GM23338 (cell line): ENCODE data around the gene FUBP1.

Experiments
- CREB1 ChIP-seq: fragments of 250-450 bp; sonication (Bioruptor Pico); IDR thresholded peaks from 2 replicates; pipeline ENCODE4 v1.5.0; 2020; ENCODE audit warnings: low read depth, mild to moderate bottlenecking, moderate library complexity
- CTCF ChIP-seq, 2 experiments: fragments of 200-600 bp in 1 of 2; sonication (generic) in 1 of 2; conservative IDR thresholded peaks; 2 replicates each; pipeline versions ENCODE4 v1.5.1 to v1.6.1; 2016 to 2017; ENCODE audit warnings: antibody characterized with exemption in 2 of 2, low read depth in 2 of 2, mild to moderate bottlenecking in 2 of 2, moderate library complexity in 1 of 2
- EZH2 ChIP-seq: fragments of 200-600 bp; sonication (generic); IDR thresholded peaks from one replicate; pipeline ENCODE4 v1.8.0; 2017; ENCODE audit warnings: antibody characterized with exemption, mild to moderate bottlenecking, low read depth; ENCODE audit not compliant: unreplicated experiment
- EZH2phosphoT487 ChIP-seq: fragments of 200-600 bp; sonication (generic); IDR thresholded peaks from one replicate; pipeline ENCODE4 v1.8.1; 2018; ENCODE audit warnings: antibody characterized with exemption; ENCODE audit not compliant: unreplicated experiment
- POLR2AphosphoS5 ChIP-seq: IDR thresholded peaks from 2 replicates; pipeline ENCODE4 v1.6.1; 2016; ENCODE audit warnings: antibody characterized with exemption, low read depth
- TF ChIP-seq, protein P1 (sequence below): IDR thresholded peaks from 2 replicates; pipeline ENCODE4 v1.6.1; 2016; ENCODE audit warnings: antibody characterized with exemption

GRCh38 chr1:77905603-77906002, 73.3 kb downstream of the FUBP1 start:
- TF ChIP-seq EZH2 (no peak), CTCF (conservative IDR thresholded peaks at IDR 0.05; ENCODE audit: low read depth in 2 of 2) (no peak), POLR2AphosphoS5 (no peak), CREB1 (CRISPR knock-in tag) (no peak), EZH2phosphoT487 (no peak)
- TF ChIP-seq, protein P1, sequence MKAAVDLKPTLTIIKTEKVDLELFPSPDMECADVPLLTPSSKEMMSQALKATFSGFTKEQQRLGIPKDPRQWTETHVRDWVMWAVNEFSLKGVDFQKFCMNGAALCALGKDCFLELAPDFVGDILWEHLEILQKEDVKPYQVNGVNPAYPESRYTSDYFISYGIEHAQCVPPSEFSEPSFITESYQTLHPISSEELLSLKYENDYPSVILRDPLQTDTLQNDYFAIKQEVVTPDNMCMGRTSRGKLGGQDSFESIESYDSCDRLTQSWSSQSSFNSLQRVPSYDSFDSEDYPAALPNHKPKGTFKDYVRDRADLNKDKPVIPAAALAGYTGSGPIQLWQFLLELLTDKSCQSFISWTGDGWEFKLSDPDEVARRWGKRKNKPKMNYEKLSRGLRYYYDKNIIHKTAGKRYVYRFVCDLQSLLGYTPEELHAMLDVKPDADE: no peak
